Nephron (organoid): Measurements from ENCODE around the gene CBFB.

Source experiments
- H3K27ac Mint-ChIP-seq, 3 experiments: 2 replicates each; pipeline ENCODE4 v1.8.0; 2020; ENCODE audit warnings: mixed read lengths in 3 of 3, mild to moderate bottlenecking in 2 of 3, moderate library complexity in 1 of 3
- H3K27me3 Mint-ChIP-seq: 2 replicates; pipeline ENCODE4 v1.8.0; 2021; ENCODE audit warnings: low read depth, mild to moderate bottlenecking, moderate library complexity, mixed read lengths
- H3K36me3 Mint-ChIP-seq: 2 replicates; pipeline ENCODE4 v1.8.0; 2020; ENCODE audit warnings: low read depth, mixed read lengths
- H3K4me1 Mint-ChIP-seq: 2 replicates; pipeline ENCODE4 v1.8.0; 2020; ENCODE audit warnings: mixed read lengths
- H3K4me3 Mint-ChIP-seq, 3 experiments: 2 replicates each; pipeline ENCODE4 v1.8.0; 2020; ENCODE audit warnings: mild to moderate bottlenecking in 3 of 3, mixed read lengths in 3 of 3, moderate library complexity in 2 of 3
- H3K9me3 Mint-ChIP-seq: 2 replicates; pipeline ENCODE4 v1.8.0; 2020; ENCODE audit warnings: mixed read lengths
- CTCF ChIP-seq, 3 experiments: fragments of 200-600 bp; sonication (generic); IDR thresholded peaks; one replicate each; pipeline ENCODE4 v1.5.0; 2021; ENCODE audit warnings: antibody characterized with exemption in 3 of 3; ENCODE audit not compliant: unreplicated experiment in 3 of 3

The CBFB gene

GRCh38 chr16:67014634-67015312 lies 14.2 kb upstream of the CBFB start:
- H3K36me3 Mint-ChIP-seq: no peaks in the 10 kb centered on the region
- peaks cover 36% of the 10 kb centered on the region for H3K4me1 Mint-ChIP-seq
- peaks cover 7% of the 10 kb centered on the region for H3K27me3 Mint-ChIP-seq
- no peaks in the 10 kb centered on the region for H3K9me3 Mint-ChIP-seq
- TF ChIP-seq CTCF (IDR thresholded peaks at IDR 0.05; ENCODE audit: unreplicated experiment in 3 of 3): no peak
- H3K4me3 Mint-ChIP-seq: peak overlapping the region; percentile 72 to 80 (median 75)
- peak overlapping the region; percentile 83 to 96 (median 95) for H3K27ac Mint-ChIP-seq

DNA sequence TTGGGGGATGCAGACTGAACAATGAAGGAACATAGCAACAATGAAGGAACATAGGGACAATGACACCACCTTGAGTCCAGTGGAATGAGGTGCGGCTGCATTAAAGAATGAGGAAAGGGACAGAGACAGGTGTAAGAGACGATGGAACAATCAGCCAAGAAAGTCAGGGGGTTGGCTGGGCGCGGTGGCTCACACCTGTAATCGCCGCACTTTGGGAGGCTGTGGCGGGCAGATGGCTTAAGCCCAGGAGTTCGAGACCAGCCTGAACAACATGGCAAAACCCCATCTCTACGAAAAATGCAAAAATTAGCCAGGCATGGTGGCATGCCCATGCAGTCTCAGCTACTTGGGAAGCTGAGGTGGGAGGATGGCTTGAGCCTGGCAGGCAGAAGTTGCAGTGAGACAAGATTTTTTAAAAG lies 13.6 kb upstream of the CBFB start:
- H3K27ac Mint-ChIP-seq: peak overlapping the region; percentile 83 to 96 (median 95)
- H3K4me1 Mint-ChIP-seq: peaks cover 36% of the 10 kb centered on the region
- no peak for TF ChIP-seq CTCF (IDR thresholded peaks at IDR 0.05; ENCODE audit: unreplicated experiment in 3 of 3)
- no peaks in the 10 kb centered on the region for H3K9me3 Mint-ChIP-seq
- H3K4me3 Mint-ChIP-seq: peak overlapping the region; percentile 24 to 75 (median 42)
- peaks cover 7% of the 10 kb centered on the region for H3K27me3 Mint-ChIP-seq
- no peaks in the 10 kb centered on the region for H3K36me3 Mint-ChIP-seq

DNA sequence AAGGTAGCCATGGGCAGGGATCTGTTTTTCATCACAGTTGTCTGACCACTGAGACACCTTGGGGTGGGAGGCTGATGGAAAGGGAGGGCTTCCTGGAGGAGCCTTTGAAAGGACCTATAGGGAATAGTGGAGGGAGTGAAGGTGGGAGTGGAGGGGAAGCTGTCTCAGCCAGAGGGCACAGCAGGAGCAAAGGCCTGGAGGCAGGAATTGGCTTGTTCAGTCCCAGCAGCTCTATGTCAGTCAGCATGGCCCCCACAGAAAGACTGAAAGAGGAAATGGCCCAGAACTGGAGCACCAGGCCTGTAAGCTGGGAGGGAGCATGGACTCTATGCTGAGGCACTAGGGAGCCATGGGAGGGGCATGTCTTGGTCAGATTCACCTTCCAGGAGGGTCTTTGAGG lies 12.8 kb upstream of the CBFB start:
- H3K36me3 Mint-ChIP-seq: no peaks in the 10 kb centered on the region
- peaks cover 41% of the 10 kb centered on the region for H3K4me1 Mint-ChIP-seq
- no peak for TF ChIP-seq CTCF (IDR thresholded peaks at IDR 0.05; ENCODE audit: unreplicated experiment in 3 of 3)
- H3K27ac Mint-ChIP-seq: peak overlapping the region; percentile 73 to 91 (median 89)
- peak overlapping the region in 2 of 3 experiments; percentile 4 to 31 for H3K4me3 Mint-ChIP-seq
- H3K9me3 Mint-ChIP-seq: no peaks in the 10 kb centered on the region
- H3K27me3 Mint-ChIP-seq: peaks cover 11% of the 10 kb centered on the region

- H3K27me3 Mint-ChIP-seq: peaks cover 11% of the 10 kb centered on the region
- H3K4me3 Mint-ChIP-seq: no peak overlapping the region
- TF ChIP-seq CTCF (IDR thresholded peaks at IDR 0.05; ENCODE audit: unreplicated experiment in 3 of 3): no peak
- peak overlapping the region; percentile 73 to 92 (median 89) for H3K27ac Mint-ChIP-seq
- H3K4me1 Mint-ChIP-seq: peaks cover 42% of the 10 kb centered on the region
- no peaks in the 10 kb centered on the region for H3K36me3 Mint-ChIP-seq
- no peaks in the 10 kb centered on the region for H3K9me3 Mint-ChIP-seq
Observed at GRCh38 chr16:67016681-67017420, 12.1 kb upstream of the CBFB start.

GRCh38 chr16:67017421-67017750 lies 11.6 kb upstream of the CBFB start:
- no peaks in the 10 kb centered on the region for H3K9me3 Mint-ChIP-seq
- H3K4me3 Mint-ChIP-seq: no peak overlapping the region
- peaks cover 43% of the 10 kb centered on the region for H3K4me1 Mint-ChIP-seq
- H3K27me3 Mint-ChIP-seq: peaks cover 11% of the 10 kb centered on the region
- H3K36me3 Mint-ChIP-seq: no peaks in the 10 kb centered on the region
- H3K27ac Mint-ChIP-seq: peak overlapping the region; percentile 9 to 92 (median 89)
- TF ChIP-seq CTCF (IDR thresholded peaks at IDR 0.05; ENCODE audit: unreplicated experiment in 3 of 3): no peak
